ENCODE data around the gene TMLHE.
A peak's percentile ranks its signal among the peaks of the same experiment; 100 is the strongest.

TMLHE gene, protein sequence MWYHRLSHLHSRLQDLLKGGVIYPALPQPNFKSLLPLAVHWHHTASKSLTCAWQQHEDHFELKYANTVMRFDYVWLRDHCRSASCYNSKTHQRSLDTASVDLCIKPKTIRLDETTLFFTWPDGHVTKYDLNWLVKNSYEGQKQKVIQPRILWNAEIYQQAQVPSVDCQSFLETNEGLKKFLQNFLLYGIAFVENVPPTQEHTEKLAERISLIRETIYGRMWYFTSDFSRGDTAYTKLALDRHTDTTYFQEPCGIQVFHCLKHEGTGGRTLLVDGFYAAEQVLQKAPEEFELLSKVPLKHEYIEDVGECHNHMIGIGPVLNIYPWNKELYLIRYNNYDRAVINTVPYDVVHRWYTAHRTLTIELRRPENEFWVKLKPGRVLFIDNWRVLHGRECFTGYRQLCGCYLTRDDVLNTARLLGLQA

DNA sequence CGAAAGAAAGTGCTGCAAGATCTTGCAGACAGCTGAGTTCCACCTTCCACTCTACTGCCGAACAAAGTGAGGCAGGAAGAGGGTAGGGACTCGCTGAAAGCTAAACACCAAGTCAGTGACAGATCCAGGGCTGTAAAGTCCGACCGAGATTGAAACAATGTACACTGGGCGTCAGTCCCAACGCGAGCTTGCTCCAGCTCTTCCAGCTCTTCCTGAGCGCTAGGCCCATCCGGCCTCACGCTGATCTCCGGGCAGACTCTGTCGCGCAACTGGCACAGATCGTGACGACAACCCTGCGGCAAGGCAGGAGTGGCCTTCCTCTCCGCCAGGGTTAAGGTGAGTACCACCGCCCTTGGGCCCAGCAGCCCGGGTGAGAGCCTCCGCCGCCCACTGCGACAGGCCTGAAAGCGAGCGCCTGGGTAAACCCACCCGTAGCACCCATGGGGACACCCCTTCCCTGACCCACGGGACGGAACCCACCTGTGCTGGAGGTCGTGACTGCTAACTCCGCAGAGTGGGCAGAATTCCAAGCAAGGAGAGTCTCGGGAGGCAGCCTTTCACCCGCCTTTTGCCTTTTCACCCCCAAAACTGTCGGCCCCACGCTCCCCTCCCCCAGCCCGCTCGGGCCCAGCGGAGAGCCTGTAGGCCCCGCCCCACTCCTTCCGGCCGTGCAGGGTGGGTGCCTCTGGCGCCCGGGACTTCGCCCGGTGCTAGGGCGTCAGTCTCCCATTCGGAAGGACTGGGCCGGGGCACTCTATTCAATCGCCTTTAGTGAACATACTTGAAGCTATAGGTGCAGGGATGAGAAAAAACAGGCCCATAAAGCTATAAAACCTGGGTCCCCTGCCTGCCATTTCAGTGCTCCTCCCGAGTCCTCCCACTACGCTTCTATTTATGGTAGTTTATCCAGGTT is at the start of gene TMLHE, which contains the start of gene SPRY3:
TMLHE (minus strand) TSS at position 641 of the 913 bp plus-strand sequence. CDS start 67,676 bp downstream, outside the sequence.
SPRY3 (plus strand) TSS at position 275 of the 913 bp plus-strand sequence.
- Histone ChIP-seq H3K36me3 (ENCODE audit: insufficient read depth, low read length) (no peaks in the 10 kb centered on the region), H3K4me1 (ENCODE audit: insufficient read depth, low read length, poor library complexity, severe bottlenecking) (peaks cover 5% of the 10 kb centered on the region), H3K9me2 (replicated peaks; ENCODE audit: low read depth, low read length) (no peaks in the 10 kb centered on the region), H3K79me2 (ENCODE audit: insufficient read depth, low read length) (peaks cover 21% of the 10 kb centered on the region; the same call in 1 of the 2 replicates), H3K9me3 (ENCODE audit: insufficient read depth, low read depth, low read length) (no peaks in the 10 kb centered on the region), H4K20me1 (ENCODE audit: insufficient read depth, low read length, poor library complexity, severe bottlenecking) (no peaks in the 10 kb centered on the region), H3K27me3 (ENCODE audit: insufficient read depth, low read length, poor library complexity, severe bottlenecking) (no peaks in the 10 kb centered on the region), H2AFZ (ENCODE audit: low read length) (peak within 1 kb of the TSS; percentile 97), H3K4me2 (ENCODE audit: low read depth, low read length, poor library complexity, severe bottlenecking) (peak within 1 kb of the TSS; percentile 88), H3F3A (ENCODE audit: low read depth) (no peaks in the 10 kb centered on the region), H3K4me3 (ENCODE audit: low read length, poor library complexity, severe bottlenecking) (peak within 1 kb of the TSS; percentile 91), H3K9ac (ENCODE audit: low read depth, low read length, poor library complexity, severe bottlenecking) (peak within 1 kb of the TSS; percentile 82)
- TF ChIP-seq EZH2phosphoT487 (IDR thresholded peaks at IDR 0.05; ENCODE audit: borderline replicate concordance): no peak
- TF ChIP-seq, protein P1, sequence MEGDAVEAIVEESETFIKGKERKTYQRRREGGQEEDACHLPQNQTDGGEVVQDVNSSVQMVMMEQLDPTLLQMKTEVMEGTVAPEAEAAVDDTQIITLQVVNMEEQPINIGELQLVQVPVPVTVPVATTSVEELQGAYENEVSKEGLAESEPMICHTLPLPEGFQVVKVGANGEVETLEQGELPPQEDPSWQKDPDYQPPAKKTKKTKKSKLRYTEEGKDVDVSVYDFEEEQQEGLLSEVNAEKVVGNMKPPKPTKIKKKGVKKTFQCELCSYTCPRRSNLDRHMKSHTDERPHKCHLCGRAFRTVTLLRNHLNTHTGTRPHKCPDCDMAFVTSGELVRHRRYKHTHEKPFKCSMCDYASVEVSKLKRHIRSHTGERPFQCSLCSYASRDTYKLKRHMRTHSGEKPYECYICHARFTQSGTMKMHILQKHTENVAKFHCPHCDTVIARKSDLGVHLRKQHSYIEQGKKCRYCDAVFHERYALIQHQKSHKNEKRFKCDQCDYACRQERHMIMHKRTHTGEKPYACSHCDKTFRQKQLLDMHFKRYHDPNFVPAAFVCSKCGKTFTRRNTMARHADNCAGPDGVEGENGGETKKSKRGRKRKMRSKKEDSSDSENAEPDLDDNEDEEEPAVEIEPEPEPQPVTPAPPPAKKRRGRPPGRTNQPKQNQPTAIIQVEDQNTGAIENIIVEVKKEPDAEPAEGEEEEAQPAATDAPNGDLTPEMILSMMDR (conservative IDR thresholded peaks at IDR 0.05; ENCODE audit: low read length): no peak

- no peaks in the 10 kb centered on the region for H3K9me3 ChIP-seq (ENCODE audit: insufficient read depth, low read depth, low read length)
These were observed 49.5 kb upstream of the TMLHE start for GRCh38 chrX:155662282-155662681.

GRCh38 chrX:155645180-155645579 is 32.4 kb upstream of the TMLHE start:
- Histone ChIP-seq H3F3A (ENCODE audit: low read depth) (no peaks in the 10 kb centered on the region), H3K9me2 (replicated peaks; ENCODE audit: low read depth, low read length) (no peaks in the 10 kb centered on the region), H3K4me1 (ENCODE audit: insufficient read depth, low read length, poor library complexity, severe bottlenecking) (no peaks in the 10 kb centered on the region), H3K9me3 (ENCODE audit: insufficient read depth, low read depth, low read length) (no peaks in the 10 kb centered on the region), H3K36me3 (ENCODE audit: insufficient read depth, low read length) (no peaks in the 10 kb centered on the region), H3K27me3 (ENCODE audit: insufficient read depth, low read length, poor library complexity, severe bottlenecking) (no peaks in the 10 kb centered on the region), H3K79me2 (ENCODE audit: insufficient read depth, low read length) (no peaks in the 10 kb centered on the region), H3K4me3 (ENCODE audit: low read length, poor library complexity, severe bottlenecking) (no peak overlapping the region), H4K20me1 (ENCODE audit: insufficient read depth, low read length, poor library complexity, severe bottlenecking) (no peaks in the 10 kb centered on the region), H2AFZ (ENCODE audit: low read length) (no peak overlapping the region), H3K9ac (ENCODE audit: low read depth, low read length, poor library complexity, severe bottlenecking) (no peak overlapping the region), H3K4me2 (ENCODE audit: low read depth, low read length, poor library complexity, severe bottlenecking) (no peak overlapping the region)
- TF ChIP-seq EZH2phosphoT487 (IDR thresholded peaks at IDR 0.05; ENCODE audit: borderline replicate concordance): no peak
- TF ChIP-seq, protein P1 (conservative IDR thresholded peaks at IDR 0.05; ENCODE audit: low read length): no peak

More at GRCh38 chrX:155662282-155662681, 49.5 kb upstream of the TMLHE start:
- Histone ChIP-seq H3K27me3 (ENCODE audit: insufficient read depth, low read length, poor library complexity, severe bottlenecking) (no peaks in the 10 kb centered on the region), H2AFZ (ENCODE audit: low read length) (no peak overlapping the region), H3F3A (ENCODE audit: low read depth) (no peaks in the 10 kb centered on the region), H3K36me3 (ENCODE audit: insufficient read depth, low read length) (no peaks in the 10 kb centered on the region), H3K4me3 (ENCODE audit: low read length, poor library complexity, severe bottlenecking) (no peak overlapping the region), H3K79me2 (ENCODE audit: insufficient read depth, low read length) (no peaks in the 10 kb centered on the region), H3K4me2 (ENCODE audit: low read depth, low read length, poor library complexity, severe bottlenecking) (no peak overlapping the region), H3K9ac (ENCODE audit: low read depth, low read length, poor library complexity, severe bottlenecking) (no peak overlapping the region), H4K20me1 (ENCODE audit: insufficient read depth, low read length, poor library complexity, severe bottlenecking) (no peaks in the 10 kb centered on the region), H3K4me1 (ENCODE audit: insufficient read depth, low read length, poor library complexity, severe bottlenecking) (no peaks in the 10 kb centered on the region), H3K9me2 (replicated peaks; ENCODE audit: low read depth, low read length) (no peaks in the 10 kb centered on the region)
- TF ChIP-seq, protein P1 (conservative IDR thresholded peaks at IDR 0.05; ENCODE audit: low read length): peak; percentile 56
- no peak for TF ChIP-seq EZH2phosphoT487 (IDR thresholded peaks at IDR 0.05; ENCODE audit: borderline replicate concordance)
